H1 (cell line): ENCODE data around the gene CRYBA4. TPM values are rescaled to one million over a fixed set of nuclear protein-coding genes. Genes with fewer than 3 reads are reported as not detected.

ENCODE experiments used
- ASH2L ChIP-seq: fragments of 200-600, 300-600 bp; sonication (generic); IDR thresholded peaks from one replicate; pipeline ENCODE4 v1.7.1; 2017; ENCODE audit warnings: low read length
- RFX5 ChIP-seq: IDR thresholded peaks from 2 replicates; pipeline ENCODE4 v1.6.1; 2011; ENCODE audit warnings: low read depth, low read length, improper control_type of control experiment, borderline replicate concordance
- USF2 ChIP-seq: IDR thresholded peaks from 2 replicates; pipeline ENCODE4 v1.6.1; 2011; ENCODE audit warnings: low read length, improper control_type of control experiment
- polyA plus RNA-seq, 7 experiments: library from polyadenylated mRNA; depleted of rRNA in 3 of 7; stranded (reverse) in 5 of 7; unstranded in 2 of 7; fragments of >200 nt in 5 of 7; fragments of 200-250 nt in 2 of 7; gene quantifications; 1 replicate in 5 of 7; 2 replicates in 1 of 7; 4 replicates in 1 of 7; pipeline versions ENCODE4 v1.2.1 to v1.2.3, GENCODE V29; 2011 to 2013; ENCODE audit warnings: missing spikeins in 2 of 7, mixed read lengths in 2 of 7
- total RNA-seq: library from RNA; stranded (reverse); fragmentation: NEBNext Ultra II Directional; extraction: Animal tissue kit (Norgen Biotek cat#: 25700); gene quantifications from 2 replicates; pipeline ENCODE4 v1.2.1, GENCODE V29; 2021

Gene CRYBA4
- total and polyA plus RNA-seq, 2 of the 8 experiments (the other 6 are each of a cell fraction or from before 2014, with no cell fraction given): 0.67 to 3.1 TPM

GRCh38 chr22:26656891-26657851 is 35.4 kb downstream of the CRYBA4 start, which contains the start of gene MIAT (continued):
- TF ChIP-seq RFX5 (no peak), USF2 (no peak), ASH2L (peak; percentile 45)
